Endothelial cell of umbilical vein (primary cell): ENCODE measurements around the gene APOBEC4. TPM values are rescaled to one million over a fixed set of nuclear protein-coding genes. Genes with fewer than 3 reads are reported as not detected.

Source experiments
- BruUV-seq: library from RNA; stranded (reverse); fragments of 400-500 nt; replicated peaks from 2 replicates; lab custom pipeline; 2021; lab: Mats Ljungman, UMichigan
- CTCF ChIA-PET: fragments of 300-600, 350-600 bp; sonication (Branson Sonifier 250); formaldehyde crosslinking; loops from one replicate; lab custom pipeline; 2021; ENCODE audit warnings: antibody characterized with exemption, inconsistent platforms; lab: Charles Lee
- POLR2A ChIA-PET: fragments of 300-600, 350-600 bp; sonication (Branson Sonifier 250); formaldehyde crosslinking; loops from one replicate; lab custom pipeline; 2021; ENCODE audit warnings: antibody characterized with exemption, inconsistent platforms; lab: Charles Lee
- DNase-seq: peaks from one replicate; pipeline ENCODE4 v3.0.0-alpha.2; 2011; ENCODE audit warnings: low read depth, low spot score
- FAIRE-seq: peaks from 2 replicates; lab custom pipeline; 2011; peaks lifted over from hg19 to GRCh38; lab: Jason Lieb, UNC
- H2AFZ ChIP-seq: 2 replicates; pipeline ENCODE4 v1.6.0; 2012; ENCODE audit warnings: low read depth, low read length, control low read depth, inconsistent platforms
- H3K27ac ChIP-seq: 2 replicates; pipeline ENCODE4 v1.5.1; 2011; ENCODE audit warnings: low read depth, mild to moderate bottlenecking, control low read depth, low read length, moderate library complexity; ENCODE audit not compliant: insufficient read depth
- H3K27me3 ChIP-seq, 2 experiments: 2 replicates each; pipeline versions ENCODE4 v1.6.0 to v1.6.1; 2011; ENCODE audit warnings: low read length in 2 of 2, mixed read lengths in 1 of 2; ENCODE audit not compliant: control insufficient read depth in 2 of 2, insufficient read depth in 2 of 2
- H3K36me3 ChIP-seq, 2 experiments: 2 replicates in 1 of 2; 3 replicates in 1 of 2; pipeline ENCODE4 v1.5.1; 2011; ENCODE audit warnings: low read length in 2 of 2, mild to moderate bottlenecking in 1 of 2, moderate library complexity in 1 of 2; ENCODE audit not compliant: control insufficient read depth in 2 of 2, insufficient read depth in 2 of 2; ENCODE audit errors: extremely low read depth in 1 of 2
- H3K4me1 ChIP-seq: 3 replicates; pipeline ENCODE4 v1.5.1; 2011; ENCODE audit warnings: mild to moderate bottlenecking, low read length; ENCODE audit not compliant: control insufficient read depth, insufficient read depth; ENCODE audit errors: extremely low read depth
- H3K4me2 ChIP-seq: 2 replicates; pipeline ENCODE4 v1.6.1; 2011; ENCODE audit warnings: low read length, control low read depth, mixed read lengths; ENCODE audit not compliant: insufficient read depth
- H3K4me3 ChIP-seq, 3 experiments: fragments of 200-600 bp in 1 of 3; sonication (generic), shearing (Covaris generic) in 1 of 3; replicated peaks in 1 of 3; 2 replicates each; pipeline ENCODE4 v1.5.1; 2011 to 2016; ENCODE audit warnings: control low read depth in 3 of 3, low read length in 3 of 3, mild to moderate bottlenecking in 2 of 3, inconsistent platforms in 1 of 3, low read depth in 1 of 3, moderate library complexity in 1 of 3; ENCODE audit not compliant: insufficient read depth in 1 of 3
- H3K79me2 ChIP-seq: 2 replicates; pipeline ENCODE4 v1.6.0; 2012; ENCODE audit warnings: low read length, inconsistent platforms; ENCODE audit not compliant: control insufficient read depth, insufficient read depth
- H3K9ac ChIP-seq: replicated peaks from 2 replicates; pipeline ENCODE3; 2011; ENCODE audit warnings: low read length, control low read depth; ENCODE audit not compliant: insufficient read depth; ENCODE audit errors: extremely low read depth
- H3K9me1 ChIP-seq: replicated peaks from 3 replicates; pipeline ENCODE4 v1.6.0; 2011; ENCODE audit warnings: mild to moderate bottlenecking, low read length; ENCODE audit not compliant: control insufficient read depth, insufficient read depth; ENCODE audit errors: extremely low read depth
- H3K9me3 ChIP-seq: replicated peaks from 2 replicates; pipeline ENCODE4 v1.5.1; 2012; ENCODE audit warnings: low read length, inconsistent platforms; ENCODE audit not compliant: control insufficient read depth, insufficient read depth
- H4K20me1 ChIP-seq: replicated peaks from 2 replicates; pipeline ENCODE3; 2011; ENCODE audit warnings: mild to moderate bottlenecking, low read length; ENCODE audit not compliant: control insufficient read depth, insufficient read depth; ENCODE audit errors: extremely low read depth
- CTCF ChIP-seq, 2 donors: IDR thresholded peaks; 1 replicate in 1 of 2; 2 replicates in 1 of 2; pipeline ENCODE4 v1.5.1; 2011; ENCODE audit warnings: low read length in 2 of 2, mild to moderate bottlenecking in 2 of 2, moderate library complexity in 2 of 2, control low read depth in 1 of 2, inconsistent platforms in 1 of 2, low read depth in 1 of 2; ENCODE audit not compliant: insufficient read depth in 1 of 2; ENCODE audit errors: extremely low read depth in 1 of 2
- EZH2 ChIP-seq: IDR thresholded peaks from 2 replicates; pipeline ENCODE4 v1.6.1; 2012; ENCODE audit warnings: borderline replicate concordance, low read depth, mild to moderate bottlenecking, moderate library complexity, low read length, inconsistent platforms; ENCODE audit not compliant: severe bottlenecking
- FOS ChIP-seq: IDR thresholded peaks from 2 replicates; pipeline ENCODE4 v1.6.1; 2011; ENCODE audit warnings: mild to moderate bottlenecking, low read length, moderate library complexity, borderline replicate concordance; ENCODE audit not compliant: insufficient read depth
- GATA2 ChIP-seq: IDR thresholded peaks from 2 replicates; pipeline ENCODE4 v1.7.0; 2011; ENCODE audit warnings: low read depth, mild to moderate bottlenecking, moderate library complexity, mixed read lengths, low read length; ENCODE audit not compliant: insufficient read length, insufficient read depth
- JUN ChIP-seq: IDR thresholded peaks from 2 replicates; pipeline ENCODE4 v1.6.1; 2011; ENCODE audit warnings: borderline replicate concordance, low read depth; ENCODE audit not compliant: insufficient read length, insufficient read depth
- MYC ChIP-seq: IDR thresholded peaks from one replicate; pipeline ENCODE4 v1.6.1; 2011; ENCODE audit warnings: mild to moderate bottlenecking, low read depth, low read length
- POLR2A ChIP-seq: IDR thresholded peaks from 2 replicates; pipeline ENCODE4 v1.6.1; 2012; ENCODE audit warnings: low read depth, mild to moderate bottlenecking, control low read depth, low read length
- POLR2AphosphoS5 ChIP-seq: IDR thresholded peaks from 2 replicates; pipeline ENCODE4 v1.6.1; 2012; ENCODE audit warnings: low read depth, mild to moderate bottlenecking, control low read depth, low read length, moderate library complexity; ENCODE audit not compliant: insufficient read depth
- dilution Hi-C: fragments of 300-500 bp; cut with MboI; formaldehyde crosslinking; loops from one replicate; pipeline ENCODE4 v1.15.0; 2019; ENCODE audit warnings: low sequenced_read_pairs; ENCODE audit not compliant: extremely low pct_ligation_motif_present
- intact Hi-C: fragments of 100-400 bp; cut with micrococcal nuclease; formaldehyde crosslinking; loops from one replicate; pipeline ENCODE4 v1.10.0; 2022
- polyA plus RNA-seq, 4 experiments: library from polyadenylated mRNA; depleted of rRNA in 3 of 4; stranded (reverse) in 3 of 4; unstranded in 1 of 4; fragments of >200 nt; gene quantifications; 2 replicates each; pipeline versions ENCODE4 v1.2.1 to v1.2.3, GENCODE V29; 2011 to 2012; ENCODE audit warnings: missing spikeins in 1 of 4
- total RNA-seq: library from RNA; stranded (reverse); gene quantifications from 2 replicates; pipeline ENCODE4 v1.2.3, GENCODE V29; 2021
- TF ChIP-seq, protein P1 (sequence below): IDR thresholded peaks from 2 replicates; pipeline ENCODE4 v1.6.1; 2011; ENCODE audit not compliant: insufficient read depth, insufficient read length

APOBEC4 gene
- total and polyA plus RNA-seq, 2 donors (not counting 3 experiments of a cell fraction or from before 2014, with no cell fraction given) = not detected

DNA sequence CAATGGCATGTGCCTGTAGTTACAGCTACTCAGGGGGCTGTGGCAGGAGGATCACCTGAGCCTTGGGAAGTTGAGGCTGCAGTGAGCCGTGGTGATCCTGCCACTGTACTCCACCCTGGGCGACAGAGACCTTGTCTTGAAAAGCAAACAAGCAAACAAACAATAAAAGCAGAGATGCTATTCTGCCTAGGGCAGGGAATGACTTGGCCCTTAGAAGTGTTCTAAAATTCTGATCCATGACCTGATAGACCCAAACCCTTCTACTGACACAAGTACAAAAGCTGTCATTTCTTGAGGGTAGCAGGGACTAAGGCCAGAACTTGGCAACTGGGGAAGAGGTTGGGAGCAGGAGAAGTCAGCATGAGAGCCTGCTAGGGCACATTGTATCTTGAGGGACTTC is 47.2 kb downstream of the APOBEC4 start:
- no TSS peak for BruUV-seq
- H3K4me1 ChIP-seq = peaks cover 16% of the 10 kb centered on the region
- no peaks in the 10 kb centered on the region for H4K20me1 ChIP-seq
- FAIRE-seq = no peak
- H3K36me3 ChIP-seq = no peaks in the 10 kb centered on the region
- no peaks in the 10 kb centered on the region for H3K79me2 ChIP-seq
- DNase-seq = no peak
- H2AFZ ChIP-seq = no peak overlapping the region
- TF ChIP-seq, protein P1, sequence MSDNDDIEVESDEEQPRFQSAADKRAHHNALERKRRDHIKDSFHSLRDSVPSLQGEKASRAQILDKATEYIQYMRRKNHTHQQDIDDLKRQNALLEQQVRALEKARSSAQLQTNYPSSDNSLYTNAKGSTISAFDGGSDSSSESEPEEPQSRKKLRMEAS = no peak
- no peak for TF ChIP-seq GATA2
- TF ChIP-seq EZH2 = no peak
- no peak for TF ChIP-seq CTCF (IDR thresholded peaks at IDR 0.05; ENCODE audit: extremely low read depth in 1 of 2, insufficient read depth in 1 of 2, low read depth in 1 of 2, low read length in 2 of 2)
- TF ChIP-seq MYC = no peak
- TF ChIP-seq POLR2A = no peak
- no peak for TF ChIP-seq FOS
- no peak for TF ChIP-seq JUN
- no peak for TF ChIP-seq POLR2AphosphoS5
- ChIA-PET CTCF (no interaction called here), POLR2A (no interaction called here)
- H3K27me3 ChIP-seq = no peaks in the 10 kb centered on the region
- intact Hi-C loops = no loop called here
- no peaks in the 10 kb centered on the region for H3K9me1 ChIP-seq
- H3K4me3 ChIP-seq = no peak overlapping the region
- H3K9me3 ChIP-seq = no peaks in the 10 kb centered on the region
- no peak overlapping the region for H3K4me2 ChIP-seq
- no peak overlapping the region for H3K27ac ChIP-seq
- no peak overlapping the region for H3K9ac ChIP-seq
- dilution Hi-C loops = no loop called here
